NCI-H510A treated with DMSO at 0.1 percent for 48 hours (cell line): ENCODE measurements around the gene SPINK2.

Experiments used
- DNase-seq: peaks from one replicate; lab custom pipeline; 2025; lab: John Stamatoyannopoulos, UW

The SPINK2 gene, protein sequence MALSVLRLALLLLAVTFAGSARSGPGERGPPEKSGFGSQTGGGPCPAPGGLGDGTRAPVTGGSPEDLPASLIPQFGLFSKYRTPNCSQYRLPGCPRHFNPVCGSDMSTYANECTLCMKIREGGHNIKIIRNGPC

DNA sequence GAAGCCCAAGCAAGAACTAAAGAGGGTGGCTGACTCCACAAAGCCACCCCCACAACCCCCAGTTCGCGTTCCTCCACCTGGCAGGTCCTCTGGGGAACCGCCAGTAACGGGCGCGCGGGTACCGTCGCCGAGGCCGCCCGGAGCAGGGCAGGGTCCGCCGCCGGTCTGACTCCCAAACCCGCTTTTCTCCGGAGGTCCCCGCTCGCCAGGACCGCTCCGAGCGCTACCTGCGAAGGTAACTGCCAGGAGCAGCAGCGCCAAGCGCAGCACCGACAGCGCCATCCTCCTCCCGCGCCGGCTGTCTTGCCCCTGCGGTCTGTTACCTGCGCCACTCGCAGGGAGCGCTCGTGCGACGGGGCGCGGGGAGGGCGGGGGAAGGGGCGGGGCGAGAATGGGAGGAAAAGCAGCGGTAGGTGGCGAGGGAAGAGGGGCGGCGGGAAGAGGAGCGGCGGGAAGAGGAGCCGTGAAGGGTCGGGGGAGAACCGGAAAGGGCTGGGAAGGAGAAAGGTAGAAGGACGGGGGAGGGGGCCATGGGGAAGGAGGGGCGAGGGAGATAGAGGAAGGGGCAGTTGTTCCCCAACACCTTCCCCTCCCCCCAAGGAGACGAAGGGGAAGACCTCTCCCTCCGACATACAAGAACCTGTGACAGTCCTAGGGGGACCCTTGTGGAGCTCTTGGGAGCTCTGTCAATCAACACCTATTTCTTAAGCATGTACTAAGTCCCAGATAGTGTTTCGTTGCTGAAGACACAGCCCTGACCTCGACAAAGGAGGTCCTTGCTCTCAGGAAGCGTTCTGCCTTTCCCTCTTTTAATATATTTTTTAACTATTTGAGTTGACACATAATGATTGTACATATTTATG, at the start of gene SPINK2:
Gene SPINK2 (minus strand): TSS at position 321 of the 863 bp plus-strand sequence. CDS start 39 bp downstream, at position 282.
- DNase-seq, result peak; percentile 68

GRCh38 chr4:56870946-56871345, 49.4 kb upstream of the SPINK2 start:
- DNase-seq, result peak; percentile 78

GRCh38 chr4:56863441-56864139, 42.1 kb upstream of the SPINK2 start:
- DNase-seq, result no peak

DNA sequence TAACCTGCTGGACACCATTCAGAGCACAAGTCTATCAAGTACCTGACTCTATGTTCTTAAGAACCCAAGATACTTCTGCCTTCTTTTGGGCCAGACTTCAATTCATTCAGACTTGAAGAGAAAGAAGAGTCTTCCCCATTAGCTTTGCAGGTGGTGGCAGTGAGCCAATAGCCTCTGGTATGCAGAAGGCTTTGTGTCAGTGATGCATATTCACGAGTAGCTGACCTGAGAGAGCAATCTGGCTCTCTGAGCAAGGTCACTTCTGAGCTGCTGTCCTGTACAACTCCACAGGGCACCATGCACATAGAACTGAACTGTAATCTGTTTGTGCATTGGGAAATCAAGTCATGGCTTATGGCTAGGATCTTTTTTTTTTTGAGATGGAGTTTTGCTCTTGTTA, 39.9 kb upstream of the SPINK2 start:
- peak; percentile 25 for DNase-seq

GRCh38 chr4:56860781-56861180, 39.3 kb upstream of the SPINK2 start:
- DNase-seq, result no peak

DNA sequence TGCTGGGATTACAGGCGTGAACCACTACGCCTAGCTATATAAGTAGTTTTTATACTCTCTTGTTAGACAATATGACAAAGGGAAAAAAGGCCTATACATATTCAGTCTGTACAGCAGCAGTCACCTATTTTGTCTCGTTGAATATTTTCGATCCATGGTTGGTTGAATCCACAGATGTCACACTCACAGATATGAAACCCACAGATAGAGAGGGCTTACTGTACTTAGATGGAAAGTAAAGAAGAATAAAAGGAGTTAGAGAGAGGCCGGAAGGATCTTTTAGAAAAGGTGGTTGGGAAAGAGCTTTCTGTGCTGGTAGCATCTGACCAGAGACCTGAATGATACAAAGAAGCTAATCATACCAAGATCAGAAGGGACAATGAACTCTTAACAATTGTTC, 38.3 kb upstream of the SPINK2 start:
- DNase-seq, result no peak

DNA sequence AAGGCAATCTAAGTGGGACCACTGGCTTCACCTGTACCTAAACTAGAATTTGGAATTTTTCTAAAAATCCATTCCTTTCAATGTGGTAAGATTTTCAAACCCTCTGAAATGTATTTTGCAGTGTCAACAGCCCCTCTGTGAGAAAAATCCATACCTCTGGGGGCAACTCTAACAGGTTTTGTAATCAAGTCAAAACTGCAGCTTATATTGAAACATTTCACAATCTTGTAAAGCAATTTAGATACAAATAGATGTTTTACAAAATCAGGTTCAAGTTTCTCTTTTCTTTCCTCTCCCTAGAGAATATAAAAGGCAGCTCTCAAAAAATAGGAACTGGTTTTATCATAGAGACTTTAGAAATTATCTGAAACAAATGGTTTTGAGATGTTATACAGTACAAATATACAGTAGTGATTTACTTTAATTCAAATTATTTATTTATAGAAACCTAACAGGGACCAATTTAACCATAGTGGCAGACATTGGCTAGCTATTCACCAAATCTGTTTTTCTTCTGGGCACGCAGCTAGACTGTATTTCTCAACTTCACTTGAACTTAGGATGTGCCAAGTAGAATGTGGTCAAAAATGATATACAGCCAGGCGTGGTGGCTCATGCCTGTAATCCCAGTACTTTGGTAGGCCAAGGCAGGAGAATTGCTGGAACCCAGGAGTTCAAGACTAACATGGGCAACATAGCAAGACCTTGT, 36.3 kb upstream of the SPINK2 start:
- DNase-seq, result no peak

- DNase-seq, result no peak
Observed at GRCh38 chr4:56856656-56857055, 35.2 kb upstream of the SPINK2 start.

- DNase-seq, result no peak
Observed at GRCh38 chr4:56850910-56851309, 29.4 kb upstream of the SPINK2 start.

- no peak for DNase-seq
Observed at GRCh38 chr4:56844802-56845580, 23.5 kb upstream of the SPINK2 start.

DNA sequence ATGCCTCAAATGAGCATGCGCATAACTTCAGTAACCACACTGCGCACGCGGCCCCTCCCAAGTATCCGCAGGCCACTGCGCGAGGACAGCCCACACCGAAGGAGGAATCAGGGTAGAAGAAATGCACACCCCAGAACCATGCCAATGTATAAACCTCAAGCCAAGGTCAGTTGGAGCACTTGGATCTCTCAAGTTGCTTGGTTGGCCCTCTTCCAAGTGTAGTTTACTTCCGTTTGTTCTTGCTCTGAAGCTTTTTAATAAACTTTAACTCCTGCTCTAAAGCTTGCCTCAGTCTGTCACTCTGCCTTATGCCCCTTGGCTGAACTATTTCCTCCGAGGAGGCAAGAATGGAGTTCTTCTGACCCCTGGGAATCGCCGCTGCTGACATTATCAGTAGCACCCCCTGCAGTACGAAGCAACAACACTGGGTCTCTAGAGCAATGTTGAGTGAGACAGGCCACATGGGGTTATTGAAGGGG, 22.0 kb upstream of the SPINK2 start:
- DNase-seq, result no peak

DNA sequence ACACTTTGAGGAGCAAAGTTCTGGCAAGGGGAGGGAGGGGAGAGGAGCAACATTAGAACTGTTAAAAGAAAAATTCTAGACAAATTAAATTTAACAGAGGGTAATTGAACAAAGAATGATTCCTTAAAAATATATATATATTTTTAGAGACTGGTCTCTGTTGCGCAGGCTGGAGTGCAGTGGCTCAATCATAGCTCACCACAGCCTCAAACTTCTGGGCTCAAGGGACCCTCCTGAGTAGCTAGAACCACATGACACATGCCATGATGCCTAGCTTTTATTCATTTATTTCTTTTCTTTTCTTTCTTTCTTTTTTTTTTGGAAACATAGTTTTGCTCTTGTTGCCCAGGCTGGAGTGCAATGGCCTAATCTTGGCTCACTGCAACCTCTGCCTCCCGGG, 19.1 kb upstream of the SPINK2 start:
- no peak for DNase-seq

- DNase-seq, result no peak
Observed at GRCh38 chr4:56828784-56829535, 7.5 kb upstream of the SPINK2 start.

- DNase-seq, result no peak
Observed at GRCh38 chr4:56823933-56824600, 2.6 kb upstream of the SPINK2 start.

DNA sequence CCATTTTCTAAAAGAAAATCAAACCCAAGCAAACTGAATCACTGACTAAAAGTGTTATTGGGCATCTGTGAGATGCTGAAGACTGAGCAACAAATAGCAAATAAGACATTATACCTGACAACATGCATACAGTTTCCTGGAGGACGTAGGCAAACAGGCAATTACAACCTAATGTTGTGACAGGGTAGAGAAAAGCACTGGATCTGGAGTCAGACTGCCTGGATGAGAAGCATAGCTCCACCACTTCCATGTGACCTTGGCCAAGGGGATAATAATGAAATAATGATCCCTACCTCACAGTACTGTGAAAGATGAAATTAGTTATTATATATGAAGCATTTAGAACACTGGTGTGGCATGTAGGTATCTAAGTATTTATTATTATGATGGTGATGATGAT, 2.7 kb downstream of the SPINK2 start:
- no peak for DNase-seq

DNA sequence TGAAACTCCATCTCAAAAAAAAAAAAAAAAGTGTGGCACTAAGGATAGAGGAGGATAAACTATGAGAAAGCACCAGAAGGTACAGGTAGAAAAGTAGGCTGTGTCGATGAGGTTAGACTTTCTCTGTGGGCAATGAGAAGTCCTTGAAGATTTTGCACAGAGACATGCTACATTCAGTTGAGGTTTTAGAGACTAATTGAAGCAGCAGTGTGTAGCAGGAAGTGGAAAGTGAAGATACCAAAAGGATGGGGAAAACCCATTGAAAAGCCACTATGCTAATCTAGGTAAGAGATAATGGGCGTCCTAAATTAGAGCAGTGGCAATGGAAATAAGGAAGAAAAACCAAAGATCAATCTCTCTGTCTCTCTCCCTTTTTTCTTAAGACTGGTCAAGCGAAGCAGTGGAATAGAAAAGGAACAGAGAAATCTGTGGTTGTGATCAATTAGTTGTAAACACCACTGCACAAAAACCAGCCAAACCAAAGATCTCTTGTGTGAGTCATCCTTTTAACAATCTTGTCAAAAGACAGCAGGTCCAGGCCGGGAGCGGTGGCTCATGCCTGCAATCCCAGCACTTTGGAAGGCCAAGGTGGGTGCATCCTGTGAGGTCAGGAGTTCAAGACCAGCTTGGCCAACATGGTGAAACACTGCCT, 3.5 kb downstream of the SPINK2 start:
- no peak for DNase-seq

DNA sequence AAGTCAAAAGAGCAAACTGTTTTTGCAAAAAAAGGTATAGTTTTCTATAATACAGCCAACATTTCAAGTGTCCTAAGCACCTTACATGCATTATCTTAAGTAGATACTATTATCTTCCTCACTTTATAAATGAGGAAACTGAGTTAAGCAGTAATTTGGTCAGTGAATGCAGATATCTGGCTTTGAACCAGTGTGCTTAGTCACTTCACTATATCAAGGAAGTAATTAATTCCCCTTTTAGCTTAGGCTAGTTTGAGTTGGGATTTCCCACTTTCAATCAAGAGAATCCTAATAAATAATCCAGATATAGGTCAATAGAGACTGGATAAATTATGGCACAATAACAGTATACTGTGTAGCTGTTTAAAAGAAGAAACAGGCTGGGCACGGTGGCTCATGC, 14.8 kb downstream of the SPINK2 start:
- DNase-seq, result no peak

DNA sequence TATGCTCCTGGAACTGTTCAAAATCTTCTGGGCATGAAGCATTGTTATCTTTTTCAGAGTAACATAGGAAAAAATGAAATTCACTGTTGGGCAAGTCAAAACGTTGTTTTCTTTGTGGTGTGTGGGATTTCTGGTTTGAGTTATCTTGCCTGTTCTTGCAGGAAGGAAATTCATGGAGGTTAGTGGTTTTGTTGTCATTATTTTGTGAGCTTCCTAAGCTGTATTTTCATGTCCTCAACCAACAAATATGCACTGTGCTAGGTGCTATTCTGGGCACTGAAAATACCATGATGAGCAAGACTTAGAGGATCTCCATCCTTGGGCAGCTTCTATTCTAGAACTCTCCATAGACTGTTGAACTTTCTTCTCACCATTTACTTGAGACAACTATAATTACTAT, 16.9 kb downstream of the SPINK2 start:
- no peak for DNase-seq

DNA sequence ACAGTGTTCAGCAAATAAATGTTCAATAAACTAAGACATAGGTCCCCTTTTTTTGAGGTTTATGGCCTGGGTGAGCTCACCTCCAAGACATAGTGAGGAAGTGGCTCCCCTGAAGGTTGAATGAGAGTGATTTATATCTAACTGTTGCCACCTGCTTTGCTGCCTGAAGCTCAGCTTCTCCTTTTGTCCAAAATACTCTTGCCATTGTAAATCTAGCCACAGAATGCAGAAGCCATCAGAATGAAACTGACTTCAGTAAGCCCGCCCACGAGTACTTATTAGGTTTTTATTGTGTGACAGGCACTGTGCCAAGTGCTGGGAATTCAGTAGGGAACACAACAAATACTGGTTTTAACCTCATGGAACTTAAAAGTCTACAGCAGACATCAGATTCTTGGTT, 18.0 kb downstream of the SPINK2 start:
- DNase-seq, result no peak
